NT2/D1 (cell line): ENCODE results near the gene STAMBP.

ENCODE experiments used
- DNase-seq: peaks from one replicate; pipeline ENCODE4 v3.0.0-alpha.2; 2011; ENCODE audit warnings: low read depth, low spot score
- H3K27me3 ChIP-seq: 2 replicates; pipeline ENCODE4 v1.6.0; 2011; ENCODE audit warnings: mild to moderate bottlenecking; ENCODE audit not compliant: insufficient read length, insufficient read depth
- H3K36me3 ChIP-seq: 2 replicates; pipeline ENCODE4 v1.6.1; 2011; ENCODE audit warnings: mild to moderate bottlenecking, low read length, mixed read lengths; ENCODE audit not compliant: insufficient read depth, insufficient read length
- H3K4me1 ChIP-seq: 2 replicates; pipeline ENCODE4 v1.5.1; 2011; ENCODE audit not compliant: insufficient read depth, insufficient read length
- H3K4me3 ChIP-seq: 2 replicates; pipeline ENCODE4 v1.5.1; 2011; ENCODE audit warnings: low read depth; ENCODE audit not compliant: insufficient read length
- H3K9ac ChIP-seq: 2 replicates; pipeline ENCODE4 v1.6.0; 2011; ENCODE audit warnings: low read depth; ENCODE audit not compliant: insufficient read length
- H3K9me3 ChIP-seq: 2 replicates; pipeline ENCODE4 v1.5.1; 2011; ENCODE audit warnings: mild to moderate bottlenecking, low read length; ENCODE audit not compliant: insufficient read depth
- SUZ12 ChIP-seq: IDR thresholded peaks from 2 replicates; pipeline ENCODE4 v1.6.1; 2011; ENCODE audit not compliant: insufficient read length, insufficient read depth; ENCODE audit errors: extremely low read depth
- YY1 ChIP-seq: IDR thresholded peaks from 2 replicates; pipeline ENCODE4 v1.6.1; 2011; ENCODE audit not compliant: insufficient read length, insufficient read depth
- ZNF274 ChIP-seq: IDR thresholded peaks from 2 replicates; pipeline ENCODE4 v1.6.1; 2011; ENCODE audit warnings: mild to moderate bottlenecking, low read depth, low read length

Gene STAMBP

GRCh38 chr2:73827660-73828388, 937 bp upstream of the STAMBP start:
- H3K36me3 ChIP-seq = peaks cover 17% of the 10 kb centered on the region
- no peaks in the 10 kb centered on the region for H3K9me3 ChIP-seq
- H3K9ac ChIP-seq = no peak overlapping the region
- H3K4me3 ChIP-seq = peak overlapping the region; percentile 82
- H3K4me1 ChIP-seq = no peaks in the 10 kb centered on the region
- no peaks in the 10 kb centered on the region for H3K27me3 ChIP-seq
- DNase-seq = no peak
- no peak for TF ChIP-seq SUZ12
- no peak for TF ChIP-seq YY1

- no peaks in the 10 kb centered on the region for H3K4me1 ChIP-seq
- no peaks in the 10 kb centered on the region for H3K27me3 ChIP-seq
- H3K4me3 ChIP-seq = peak overlapping the region; percentile 82
- no peak for DNase-seq
- TF ChIP-seq ZNF274 = no peak
- TF ChIP-seq YY1 = no peak
- TF ChIP-seq SUZ12 = no peak
- no peaks in the 10 kb centered on the region for H3K9me3 ChIP-seq
- no peak overlapping the region for H3K9ac ChIP-seq
- peaks cover 22% of the 10 kb centered on the region for H3K36me3 ChIP-seq
These were observed 358 bp upstream of the STAMBP start for GRCh38 chr2:73828389-73828817.

DNA sequence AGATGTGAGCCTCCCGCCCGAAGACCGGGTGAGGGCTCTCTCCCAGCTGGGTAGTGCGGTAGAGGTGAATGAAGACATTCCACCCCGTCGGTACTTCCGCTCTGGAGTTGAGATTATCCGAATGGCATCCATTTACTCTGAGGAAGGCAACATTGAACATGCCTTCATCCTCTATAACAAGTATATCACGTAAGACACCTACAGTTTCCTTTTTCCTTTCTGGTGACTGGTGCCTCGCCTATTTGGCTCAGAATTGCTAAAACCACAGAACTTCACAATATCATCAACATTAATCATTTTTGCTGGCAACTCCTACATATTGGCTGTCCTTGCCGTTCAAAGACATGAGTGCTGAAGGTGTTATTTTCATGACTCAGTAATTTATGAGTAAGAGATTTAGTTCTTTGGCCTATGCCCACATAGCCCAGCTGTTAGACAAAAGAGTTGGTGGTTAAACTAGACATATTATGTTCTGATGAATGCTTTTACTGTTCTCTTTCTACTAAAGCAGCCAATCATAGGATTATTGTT, 2.2 kb downstream of the STAMBP start:
- no peak for DNase-seq
- Histone ChIP-seq H3K36me3 (peaks cover 30% of the 10 kb centered on the region), H3K9ac (no peak overlapping the region), H3K4me1 (no peaks in the 10 kb centered on the region), H3K4me3 (no peak overlapping the region), H3K27me3 (no peaks in the 10 kb centered on the region), H3K9me3 (no peaks in the 10 kb centered on the region)
- no peak for TF ChIP-seq YY1
- no peak for TF ChIP-seq SUZ12

DNA sequence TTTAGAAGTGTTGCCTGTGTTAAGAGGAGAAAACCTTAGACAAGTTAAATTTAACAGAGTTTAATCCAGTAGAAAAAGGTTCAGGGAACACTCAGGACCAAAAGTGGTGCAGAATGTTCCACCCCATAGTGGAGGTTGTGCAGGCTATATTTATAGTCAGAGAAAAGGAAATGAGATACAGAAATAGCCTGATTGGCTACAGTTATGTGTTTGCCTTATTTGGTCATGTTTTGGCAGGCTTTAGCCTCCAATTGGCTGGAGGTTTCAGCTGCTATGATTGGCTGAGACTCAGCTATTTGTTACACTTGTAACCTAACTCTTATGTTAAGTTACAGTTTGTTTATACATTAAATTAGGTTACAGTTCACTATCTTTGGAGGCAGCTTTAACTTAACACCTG, 4.2 kb downstream of the STAMBP start:
- Histone ChIP-seq H3K9me3 (no peaks in the 10 kb centered on the region), H3K36me3 (peaks cover 30% of the 10 kb centered on the region), H3K9ac (no peak overlapping the region), H3K4me3 (no peak overlapping the region), H3K4me1 (peaks cover 6% of the 10 kb centered on the region), H3K27me3 (no peaks in the 10 kb centered on the region)
- no peak for TF ChIP-seq SUZ12
- TF ChIP-seq ZNF274 = no peak
- TF ChIP-seq YY1 = no peak
- DNase-seq = no peak

DNA sequence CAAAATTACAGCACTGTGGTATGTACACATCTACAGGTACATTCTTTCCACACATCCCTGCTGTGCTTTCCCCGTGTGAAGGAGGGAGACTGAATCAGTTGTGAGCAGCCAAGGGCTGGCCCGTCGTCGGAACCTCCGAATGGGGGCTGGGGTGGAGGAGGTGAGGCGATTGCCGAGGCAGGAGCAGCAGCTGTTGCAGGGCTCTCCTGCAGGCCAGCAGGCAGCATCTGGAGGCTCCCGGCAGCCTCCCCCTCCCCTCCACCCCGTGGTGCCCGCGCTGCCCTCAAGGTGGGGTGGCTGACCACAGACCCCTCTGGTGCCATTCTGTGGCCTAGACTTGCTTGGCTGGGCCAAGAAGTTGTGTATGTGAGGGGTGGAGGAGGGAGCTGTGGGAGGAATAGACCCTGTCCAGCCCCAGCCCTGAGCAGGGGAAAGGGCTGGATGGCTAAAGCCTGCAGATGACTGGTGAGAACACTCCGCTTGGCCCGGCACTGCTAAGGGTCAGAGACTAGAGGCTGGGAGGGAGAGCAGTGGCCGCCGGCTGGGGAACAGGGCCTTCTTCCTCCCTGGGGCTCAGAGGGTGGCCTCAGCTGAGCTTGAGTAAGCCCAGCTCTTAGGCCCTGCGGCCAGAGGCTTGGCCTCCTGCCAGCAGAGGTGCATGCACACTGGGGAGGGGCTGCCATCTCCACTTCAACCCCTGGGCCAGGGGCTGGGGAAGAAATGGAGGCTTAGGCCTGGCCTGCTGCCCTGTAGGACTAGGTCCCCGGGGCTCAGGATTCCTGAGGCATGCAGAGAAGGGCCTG, 7.6 kb downstream of the STAMBP start:
- Histone ChIP-seq H3K4me3 (no peak overlapping the region), H3K9me3 (no peaks in the 10 kb centered on the region), H3K36me3 (peaks cover 23% of the 10 kb centered on the region), H3K27me3 (no peaks in the 10 kb centered on the region), H3K4me1 (peaks cover 6% of the 10 kb centered on the region), H3K9ac (no peak overlapping the region)
- TF ChIP-seq ZNF274 (no peak), YY1 (no peak), SUZ12 (no peak)
- no peak for DNase-seq

- TF ChIP-seq YY1 (no peak), SUZ12 (no peak), ZNF274 (no peak)
- Histone ChIP-seq H3K4me3 (no peak overlapping the region), H3K9me3 (no peaks in the 10 kb centered on the region), H3K9ac (no peak overlapping the region), H3K4me1 (peaks cover 6% of the 10 kb centered on the region), H3K36me3 (peaks cover 15% of the 10 kb centered on the region), H3K27me3 (no peaks in the 10 kb centered on the region)
- DNase-seq = no peak
These were observed 9.3 kb downstream of the STAMBP start for GRCh38 chr2:73837847-73838585.

- TF ChIP-seq SUZ12 = no peak
- no peak for TF ChIP-seq ZNF274
- TF ChIP-seq YY1 = no peak
- H3K27me3 ChIP-seq = no peaks in the 10 kb centered on the region
- H3K4me3 ChIP-seq = no peak overlapping the region
- no peaks in the 10 kb centered on the region for H3K9me3 ChIP-seq
- peaks cover 6% of the 10 kb centered on the region for H3K4me1 ChIP-seq
- DNase-seq = no peak
- H3K9ac ChIP-seq = no peak overlapping the region
- H3K36me3 ChIP-seq = peaks cover 7% of the 10 kb centered on the region
These were observed 10.3 kb downstream of the STAMBP start for GRCh38 chr2:73838889-73839534.
